ENCODE measurements around the gene PCDH10. TPM values are rescaled to one million over a fixed set of nuclear protein-coding genes. Genes with fewer than 3 reads are reported as not detected.

The PCDH10 gene
- total and polyA plus RNA-seq, 10 of the 15 experiments (the other 5 are each of a cell fraction or from before 2014, with no cell fraction given): under 0.01 to 0.38 (median 0.02) TPM; not detected in 6

- TF ChIP-seq NR2C2 (IDR thresholded peaks at IDR 0.05; ENCODE audit: borderline replicate concordance, control insufficient read depth, insufficient read length, low read depth): no peak
- no peak for TF ChIP-seq TCF7 (IDR thresholded peaks at IDR 0.05; ENCODE audit: borderline replicate concordance)
- TF ChIP-seq RB1 (IDR thresholded peaks at IDR 0.05; ENCODE audit: borderline replicate concordance): no peak
- TF ChIP-seq CREB1 (IDR thresholded peaks at IDR 0.05; ENCODE audit: low read depth): no peak
- TF ChIP-seq NFIC (IDR thresholded peaks at IDR 0.05; ENCODE audit: low read depth, low read length): no peak
- no peak for TF ChIP-seq RAD51 (IDR thresholded peaks at IDR 0.05)
- no peak for TF ChIP-seq SP1 (IDR thresholded peaks at IDR 0.05; ENCODE audit: low read depth, low read length)
These were observed 13.8 kb downstream of the PCDH10 start (continued) for GRCh38 chr4:133162941-133163340.

GRCh38 chr4:133178956-133179355 lies 29.9 kb downstream of the PCDH10 start:
- RAD21 ChIA-PET (ENCODE audit: unreplicated experiment): interaction anchor here (1.0 kb wide), 1 partner anchor 8 kb away, joined by 3 read pairs; no protein-coding TSS in a partner anchor
- Histone ChIP-seq H3K36me3 (ENCODE audit: control insufficient read depth in 2 of 2, insufficient read depth in 2 of 2, low read length in 1 of 2) (no peaks in the 10 kb centered on the region), H3K4me3 (no peak overlapping the region), H3K9ac (ENCODE audit: control insufficient read depth, insufficient read depth, low read length) (no peak overlapping the region), H3K27me3 (replicated peaks in 1 of 2; ENCODE audit: control insufficient read depth in 2 of 2, insufficient read depth in 2 of 2, low read length in 1 of 2) (no peaks in the 10 kb centered on the region), H2AFZ (ENCODE audit: control insufficient read depth, low read depth, low read length) (no peak overlapping the region), H4K20me1 (ENCODE audit: control insufficient read depth, insufficient read depth) (no peaks in the 10 kb centered on the region), H3K4me2 (ENCODE audit: control insufficient read depth, insufficient read depth) (no peak overlapping the region), H3K79me2 (ENCODE audit: control insufficient read depth, insufficient read depth, low read length) (no peaks in the 10 kb centered on the region), H3K9me3 (replicated peaks; ENCODE audit: control insufficient read depth, insufficient read depth, low read length) (no peaks in the 10 kb centered on the region), H3K4me1 (ENCODE audit: control insufficient read depth, insufficient read depth, low read length) (no peaks in the 10 kb centered on the region), H3K27ac (ENCODE audit: control insufficient read depth, insufficient read depth) (no peak overlapping the region)
- SMC1A ChIA-PET (ENCODE audit: uncharacterized antibody, unreplicated experiment): no interaction called here
- DNase-seq (ENCODE audit: low read depth, low spot score) (no peak), ATAC-seq (no peak), FAIRE-seq (no peak)
- in situ Hi-C loops (cut with MboI) (no loop called here), intact Hi-C loops (cut with micrococcal nuclease; ENCODE audit: unreplicated experiment) (no loop called here)
- WGBS (ENCODE audit: insufficient coverage, insufficient replicate concordance, low lambda C conversion rate, missing lambda C conversion rate): 86% methylated on average over 2 of the region's 2 CpGs
- CTCF ChIA-PET: interaction anchor here (1.1 to 1.8 kb wide), 2 partner anchors 9 to 24 kb away, joined by 3 to 5 read pairs; no protein-coding TSS in a partner anchor
- POLR2A ChIA-PET: no interaction called here
- no TSS peak for BruUV-seq (replicated peaks)
- TF ChIP-seq GABPA (IDR thresholded peaks at IDR 0.05; ENCODE audit: low read depth) (no peak), HDGF (IDR thresholded peaks at IDR 0.05) (no peak), E2F8 (IDR thresholded peaks at IDR 0.05; ENCODE audit: low read depth, partially characterized antibody) (no peak), BCL3 (IDR thresholded peaks at IDR 0.05; ENCODE audit: borderline replicate concordance, insufficient read depth, low read depth, low read length, poor library complexity, severe bottlenecking) (no peak), JUNB (IDR thresholded peaks at IDR 0.05) (no peak), HSF1 (IDR thresholded peaks at IDR 0.05; ENCODE audit: low read depth, low read length) (no peak), BCL11A (IDR thresholded peaks at IDR 0.05; ENCODE audit: low read depth, low read length) (no peak), BRCA1 (IDR thresholded peaks at IDR 0.05; ENCODE audit: low read depth, low read length) (no peak), ATF7 (IDR thresholded peaks at IDR 0.05; ENCODE audit: low read depth) (no peak), ZNF622 (IDR thresholded peaks at IDR 0.05) (no peak)
